H9 (cell line): ENCODE results near the gene DHDDS. TPM values are rescaled to one million over a fixed set of nuclear protein-coding genes. Genes with fewer than 3 reads are reported as not detected.

Experiments used
- DNase-seq: peaks from one replicate; pipeline ENCODE4 v3.0.0-alpha.2; 2017
- H2AFZ ChIP-seq: one replicate; pipeline ENCODE4 v1.6.1; 2013; ENCODE audit warnings: mild to moderate bottlenecking, low read length, control low read depth, moderate library complexity
- H2AK5ac ChIP-seq: 2 replicates; pipeline ENCODE4 v1.6.1; 2013; ENCODE audit warnings: low read length, control low read depth, mixed read lengths; ENCODE audit not compliant: insufficient read length
- H2BK120ac ChIP-seq: one replicate; pipeline ENCODE4 v1.6.1; 2013; ENCODE audit warnings: low read depth, mild to moderate bottlenecking, low read length, control low read depth, inconsistent platforms; ENCODE audit not compliant: poor library complexity, severe bottlenecking
- H2BK12ac ChIP-seq: 2 replicates; pipeline ENCODE4 v1.6.1; 2013; ENCODE audit warnings: low read length, control low read depth, mixed read lengths, low read depth; ENCODE audit not compliant: insufficient read length
- H2BK15ac ChIP-seq: 2 replicates; pipeline ENCODE4 v1.6.1; 2013; ENCODE audit warnings: low read depth, low read length, control low read depth
- H2BK20ac ChIP-seq: one replicate; pipeline ENCODE4 v1.6.1; 2013; ENCODE audit warnings: low read depth, mild to moderate bottlenecking, low read length, control low read depth, inconsistent platforms; ENCODE audit not compliant: poor library complexity, severe bottlenecking
- H2BK5ac ChIP-seq: 2 replicates; pipeline ENCODE4 v1.6.1; 2013; ENCODE audit warnings: low read length, control low read depth, mixed read lengths; ENCODE audit not compliant: insufficient read length
- H3K14ac ChIP-seq: 2 replicates; pipeline ENCODE4 v1.6.1; 2013; ENCODE audit warnings: low read length, control low read depth; ENCODE audit not compliant: insufficient read depth
- H3K18ac ChIP-seq: 2 replicates; pipeline ENCODE4 v1.6.1; 2013; ENCODE audit warnings: low read depth, mild to moderate bottlenecking, mixed read lengths, low read length, control low read depth; ENCODE audit not compliant: insufficient read length
- H3K23ac ChIP-seq: 2 replicates; pipeline ENCODE4 v1.6.1; 2013; ENCODE audit warnings: low read length, control low read depth, mixed read lengths, low read depth; ENCODE audit not compliant: insufficient read length
- H3K23me2 ChIP-seq: 2 replicates; pipeline ENCODE4 v1.6.1; 2013; ENCODE audit warnings: low read depth, mild to moderate bottlenecking, mixed read lengths, low read length, control low read depth; ENCODE audit not compliant: insufficient read length, poor library complexity, severe bottlenecking
- H3K27ac ChIP-seq: 2 replicates; pipeline ENCODE4 v1.5.1; 2013; ENCODE audit warnings: low read length, control low read depth, mixed read lengths, low read depth; ENCODE audit not compliant: insufficient read length
- H3K27me3 ChIP-seq: 2 replicates; pipeline ENCODE4 v1.6.1; 2013; ENCODE audit warnings: low read length, control low read depth, inconsistent platforms; ENCODE audit not compliant: insufficient read depth
- H3K4ac ChIP-seq: 2 replicates; pipeline ENCODE4 v1.6.1; 2013; ENCODE audit warnings: low read depth, mild to moderate bottlenecking, control low read depth, inconsistent platforms, low read length, moderate library complexity
- H3K4me1 ChIP-seq: 2 replicates; pipeline ENCODE4 v1.6.1; 2013; ENCODE audit warnings: low read length, control low read depth, inconsistent platforms; ENCODE audit not compliant: insufficient read depth
- H3K4me2 ChIP-seq: 2 replicates; pipeline ENCODE4 v1.6.1; 2013; ENCODE audit warnings: low read length, control low read depth, mixed read lengths; ENCODE audit not compliant: insufficient read length, insufficient read depth
- H3K56ac ChIP-seq: 2 replicates; pipeline ENCODE4 v1.6.1; 2013; ENCODE audit warnings: low read depth, mild to moderate bottlenecking, mixed read lengths, low read length, control low read depth; ENCODE audit not compliant: insufficient read length
- H3K79me1 ChIP-seq: 2 replicates; pipeline ENCODE4 v1.6.1; 2013; ENCODE audit warnings: low read depth, mild to moderate bottlenecking, moderate library complexity, low read length, control low read depth, inconsistent platforms; ENCODE audit not compliant: insufficient read depth, poor library complexity, severe bottlenecking
- H3K79me2 ChIP-seq: 2 replicates; pipeline ENCODE4 v1.6.1; 2013; ENCODE audit warnings: low read length, control low read depth, inconsistent platforms; ENCODE audit not compliant: insufficient read depth
- H3K9ac ChIP-seq: 2 replicates; pipeline ENCODE4 v1.6.1; 2013; ENCODE audit warnings: low read length, control low read depth, mixed read lengths; ENCODE audit not compliant: insufficient read length; ENCODE audit errors: extremely low read depth
- H3K9me3 ChIP-seq: one replicate; pipeline ENCODE4 v1.6.1; 2013; ENCODE audit warnings: low read depth, low read length, inconsistent platforms; ENCODE audit not compliant: control insufficient read depth
- H3T11ph ChIP-seq: one replicate; pipeline ENCODE4 v1.6.1; 2013; ENCODE audit warnings: mild to moderate bottlenecking, low read length, control low read depth, inconsistent platforms
- H4K20me1 ChIP-seq: one replicate; pipeline ENCODE4 v1.6.1; 2013; ENCODE audit not compliant: control insufficient read depth, insufficient read length, insufficient read depth
- H4K5ac ChIP-seq: 2 replicates; pipeline ENCODE4 v1.6.1; 2013; ENCODE audit warnings: low read depth, mild to moderate bottlenecking, mixed read lengths, low read length, control low read depth; ENCODE audit not compliant: insufficient read length
- H4K8ac ChIP-seq: replicated peaks from 2 replicates; pipeline ENCODE4 v1.6.1; 2013; ENCODE audit warnings: low read length, control low read depth, mixed read lengths, low read depth; ENCODE audit not compliant: insufficient read length
- H4K91ac ChIP-seq: 2 replicates; pipeline ENCODE4 v1.6.1; 2013; ENCODE audit warnings: low read depth, mild to moderate bottlenecking, moderate library complexity, mixed read lengths, low read length, control low read depth; ENCODE audit not compliant: insufficient read length
- H3K27ac Mint-ChIP-seq, 3 experiments: 2 replicates in 2 of 3; 3 replicates in 1 of 3; pipeline ENCODE4 v1.8.0; 2020 to 2021; ENCODE audit warnings: mixed read lengths in 3 of 3, mild to moderate bottlenecking in 1 of 3, moderate library complexity in 1 of 3
- H3K27me3 Mint-ChIP-seq: 2 replicates; pipeline ENCODE4 v1.8.0; 2021; ENCODE audit warnings: low read depth, mild to moderate bottlenecking, moderate library complexity, mixed read lengths
- H3K36me3 Mint-ChIP-seq, 3 experiments: 2 replicates in 2 of 3; 3 replicates in 1 of 3; pipeline ENCODE4 v1.8.0; 2020 to 2021; ENCODE audit warnings: low read depth in 3 of 3, mixed read lengths in 3 of 3; ENCODE audit not compliant: insufficient read depth in 1 of 3
- H3K4me1 Mint-ChIP-seq, 2 experiments: 2 replicates each; pipeline ENCODE4 v1.8.0; 2020; ENCODE audit warnings: mixed read lengths in 2 of 2
- H3K4me3 Mint-ChIP-seq, 2 experiments: 2 replicates in 1 of 2; 3 replicates in 1 of 2; pipeline ENCODE4 v1.8.0; 2020 to 2021; ENCODE audit warnings: mild to moderate bottlenecking in 2 of 2, mixed read lengths in 2 of 2, moderate library complexity in 1 of 2
- H3K9me3 Mint-ChIP-seq, 2 experiments: 2 replicates in 1 of 2; 3 replicates in 1 of 2; pipeline ENCODE4 v1.8.0; 2020; ENCODE audit warnings: mild to moderate bottlenecking in 2 of 2, mixed read lengths in 2 of 2, moderate library complexity in 1 of 2
- CTCF ChIP-seq: fragments of 200-600 bp; sonication (generic); conservative IDR thresholded peaks from 3 replicates; pipeline ENCODE4 v1.8.0; 2021; ENCODE audit warnings: antibody characterized with exemption, mild to moderate bottlenecking
- WGBS: extraction: QIAGEN DNeasy Blood & Tissue Kit; methylation state at CpG from one replicate; pipeline ENCODE4 v1.1.7; 2013; ENCODE audit warnings: missing lambda C conversion rate, low lambda C conversion rate, mixed read lengths; ENCODE audit not compliant: insufficient read length; ENCODE audit errors: extremely low coverage; 5-methylcytosine and 5-hydroxymethylcytosine counted together
- total RNA-seq: library from RNA; stranded (reverse); gene quantifications from 2 replicates; pipeline ENCODE4 v1.2.1, GENCODE V29; 2021

DHDDS gene
- total RNA-seq, 1 experiment from 2014 or later, result 61.2 TPM

GRCh38 chr1:26517766-26518049 lies 85.6 kb downstream of the DHDDS start:
- Histone ChIP-seq H4K91ac (no peak overlapping the region), H3K79me1 (no peaks in the 10 kb centered on the region), H3K27ac (no peak overlapping the region), H2AFZ (no peak overlapping the region), H4K5ac (no peak overlapping the region), H3K9ac (no peak overlapping the region), H4K8ac (no peak overlapping the region), H2BK5ac (no peak overlapping the region), H3K9me3 (no peaks in the 10 kb centered on the region), H2BK120ac (no peak overlapping the region), H2BK12ac (no peak overlapping the region), H3K4me1 (no peaks in the 10 kb centered on the region), H2BK15ac (no peak overlapping the region), H3K27me3 (no peaks in the 10 kb centered on the region), H3K79me2 (no peaks in the 10 kb centered on the region), H3K14ac (no peak overlapping the region), H3K23me2 (no peaks in the 10 kb centered on the region), H2AK5ac (no peak overlapping the region), H3K4ac (no peak overlapping the region), H2BK20ac (no peak overlapping the region), H3K56ac (no peak overlapping the region), H4K20me1 (no peaks in the 10 kb centered on the region), H3K4me2 (no peak overlapping the region), H3K23ac (no peak overlapping the region), H3K18ac (no peak overlapping the region), H3T11ph (no peak overlapping the region)
- no peak overlapping the region for H3K27ac Mint-ChIP-seq
- peaks cover 7% of the 10 kb centered on the region for H3K27me3 Mint-ChIP-seq
- peaks cover 11 to 15% of the 10 kb centered on the region in 2 experiments for H3K4me1 Mint-ChIP-seq
- H3K9me3 Mint-ChIP-seq, result peaks cover 0 to 3% of the 10 kb centered on the region in 2 experiments; a peak in 1 of 5 replicates
- H3K36me3 Mint-ChIP-seq, result no peaks in the 10 kb centered on the region
- DNase-seq, result no peak
- WGBS, result no CpG with 5 or more reads among the region's 1 CpG
- no peak for TF ChIP-seq CTCF
- no peak overlapping the region for H3K4me3 Mint-ChIP-seq
